IPS-18a (cell line): Measurements from ENCODE around the gene LINGO4.

Source experiments
- H3K27ac ChIP-seq: one replicate; pipeline ENCODE4 v1.5.1; 2013; ENCODE audit warnings: low read length
- H3K27me3 ChIP-seq: one replicate; pipeline ENCODE4 v1.6.1; 2013; ENCODE audit warnings: mild to moderate bottlenecking, low read length; ENCODE audit not compliant: control insufficient read depth, insufficient read depth
- H3K36me3 ChIP-seq: one replicate; pipeline ENCODE4 v1.6.1; 2013; ENCODE audit warnings: low read depth, low read length; ENCODE audit not compliant: control insufficient read depth
- H3K4me1 ChIP-seq: one replicate; pipeline ENCODE4 v1.6.1; 2013; ENCODE audit warnings: low read depth, low read length; ENCODE audit not compliant: control insufficient read depth
- H3K4me3 ChIP-seq: one replicate; pipeline ENCODE4 v1.5.1; 2013; ENCODE audit warnings: low read length
- H3K9ac ChIP-seq: one replicate; pipeline ENCODE4 v1.6.1; 2013; ENCODE audit warnings: mild to moderate bottlenecking, low read length, moderate library complexity
- H3K9me3 ChIP-seq: one replicate; pipeline ENCODE4 v1.6.1; 2013; ENCODE audit warnings: low read depth, low read length; ENCODE audit not compliant: control insufficient read depth

Gene LINGO4

GRCh38 chr1:151820940-151821339, 15.7 kb upstream of the LINGO4 start:
- no peak overlapping the region for H3K4me3 ChIP-seq
- H3K4me1 ChIP-seq, result peaks cover 8% of the 10 kb centered on the region
- no peaks in the 10 kb centered on the region for H3K9me3 ChIP-seq
- H3K9ac ChIP-seq, result no peak overlapping the region
- no peak overlapping the region for H3K27ac ChIP-seq
- H3K27me3 ChIP-seq, result no peaks in the 10 kb centered on the region
- no peaks in the 10 kb centered on the region for H3K36me3 ChIP-seq

- Histone ChIP-seq H3K4me3 (no peak overlapping the region), H3K9ac (no peak overlapping the region), H3K4me1 (peaks cover 4% of the 10 kb centered on the region), H3K9me3 (no peaks in the 10 kb centered on the region), H3K27me3 (no peaks in the 10 kb centered on the region), H3K27ac (no peak overlapping the region), H3K36me3 (no peaks in the 10 kb centered on the region)
Measured at GRCh38 chr1:151819976-151820623, 14.9 kb upstream of the LINGO4 start.

GRCh38 chr1:151819227-151819835, 14.1 kb upstream of the LINGO4 start:
- H3K27ac ChIP-seq, result no peak overlapping the region
- peaks cover 4% of the 10 kb centered on the region for H3K4me1 ChIP-seq
- H3K9ac ChIP-seq, result no peak overlapping the region
- no peaks in the 10 kb centered on the region for H3K27me3 ChIP-seq
- H3K9me3 ChIP-seq, result no peaks in the 10 kb centered on the region
- no peak overlapping the region for H3K4me3 ChIP-seq
- H3K36me3 ChIP-seq, result no peaks in the 10 kb centered on the region

- Histone ChIP-seq H3K4me3 (no peak overlapping the region), H3K4me1 (peaks cover under 1% of the 10 kb centered on the region), H3K9ac (no peak overlapping the region), H3K27ac (no peak overlapping the region), H3K27me3 (no peaks in the 10 kb centered on the region), H3K9me3 (no peaks in the 10 kb centered on the region), H3K36me3 (no peaks in the 10 kb centered on the region)
Measured at GRCh38 chr1:151817353-151817730, 12.1 kb upstream of the LINGO4 start.

GRCh38 chr1:151816548-151817352, 11.5 kb upstream of the LINGO4 start:
- no peaks in the 10 kb centered on the region for H3K27me3 ChIP-seq
- no peak overlapping the region for H3K9ac ChIP-seq
- no peak overlapping the region for H3K27ac ChIP-seq
- H3K4me1 ChIP-seq, result no peaks in the 10 kb centered on the region
- H3K4me3 ChIP-seq, result no peak overlapping the region
- no peaks in the 10 kb centered on the region for H3K36me3 ChIP-seq
- no peaks in the 10 kb centered on the region for H3K9me3 ChIP-seq

- Histone ChIP-seq H3K9me3 (no peaks in the 10 kb centered on the region), H3K9ac (no peak overlapping the region), H3K27ac (no peak overlapping the region), H3K4me1 (no peaks in the 10 kb centered on the region), H3K4me3 (no peak overlapping the region), H3K27me3 (no peaks in the 10 kb centered on the region), H3K36me3 (no peaks in the 10 kb centered on the region)
Measured at GRCh38 chr1:151815716-151816327, 10.6 kb upstream of the LINGO4 start.

GRCh38 chr1:151814971-151815545, 9.8 kb upstream of the LINGO4 start:
- Histone ChIP-seq H3K4me3 (no peak overlapping the region), H3K27ac (no peak overlapping the region), H3K36me3 (no peaks in the 10 kb centered on the region), H3K27me3 (no peaks in the 10 kb centered on the region), H3K9ac (no peak overlapping the region), H3K4me1 (no peaks in the 10 kb centered on the region), H3K9me3 (no peaks in the 10 kb centered on the region)

GRCh38 chr1:151814426-151814825, 9.2 kb upstream of the LINGO4 start:
- Histone ChIP-seq H3K36me3 (no peaks in the 10 kb centered on the region), H3K9me3 (no peaks in the 10 kb centered on the region), H3K27me3 (no peaks in the 10 kb centered on the region), H3K4me1 (no peaks in the 10 kb centered on the region), H3K9ac (no peak overlapping the region), H3K27ac (no peak overlapping the region), H3K4me3 (no peak overlapping the region)

- H3K9ac ChIP-seq, result no peak overlapping the region
- H3K9me3 ChIP-seq, result no peaks in the 10 kb centered on the region
- no peaks in the 10 kb centered on the region for H3K4me1 ChIP-seq
- no peak overlapping the region for H3K4me3 ChIP-seq
- no peak overlapping the region for H3K27ac ChIP-seq
- no peaks in the 10 kb centered on the region for H3K27me3 ChIP-seq
- H3K36me3 ChIP-seq, result no peaks in the 10 kb centered on the region
Measured at GRCh38 chr1:151813271-151813977, 8.2 kb upstream of the LINGO4 start.

- Histone ChIP-seq H3K9me3 (no peaks in the 10 kb centered on the region), H3K9ac (no peak overlapping the region), H3K4me3 (no peak overlapping the region), H3K36me3 (no peaks in the 10 kb centered on the region), H3K27me3 (no peaks in the 10 kb centered on the region), H3K4me1 (no peaks in the 10 kb centered on the region), H3K27ac (no peak overlapping the region)
Measured at GRCh38 chr1:151811181-151811580, 6.0 kb upstream of the LINGO4 start.
